AG09319 (cell line): ENCODE measurements around the gene SETD6.

Source experiments
- DNase-seq: peaks from one replicate; pipeline ENCODE4 v3.0.0-alpha.2; 2010; ENCODE audit warnings: low read depth; ENCODE audit errors: extremely low read depth
- CTCF ChIP-seq: IDR thresholded peaks from 2 replicates; pipeline ENCODE4 v1.5.1; 2011; ENCODE audit warnings: low read depth, mild to moderate bottlenecking, inconsistent platforms, low read length, moderate library complexity

The SETD6 gene

DNA sequence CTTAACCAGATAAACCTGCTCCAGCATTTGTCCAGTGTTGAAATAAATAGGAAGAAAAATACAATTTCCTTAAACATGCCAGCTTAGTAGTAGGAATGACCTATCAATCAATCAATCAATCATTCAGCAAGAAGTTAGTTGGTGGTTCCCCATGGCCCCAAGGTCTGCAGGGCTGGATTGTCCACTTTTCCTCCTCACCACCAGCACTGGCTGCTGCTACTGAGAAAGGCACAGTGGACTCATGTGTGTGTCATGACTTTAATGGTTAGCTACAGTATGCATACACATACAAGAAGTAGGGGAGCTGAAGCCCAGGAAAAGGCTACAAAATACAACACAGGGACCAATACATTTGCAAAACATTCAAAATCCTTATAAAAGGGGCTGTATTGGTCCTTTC, 4.4 kb downstream of the SETD6 start:
- DNase-seq, result no peak
- TF ChIP-seq CTCF, result no peak

DNA sequence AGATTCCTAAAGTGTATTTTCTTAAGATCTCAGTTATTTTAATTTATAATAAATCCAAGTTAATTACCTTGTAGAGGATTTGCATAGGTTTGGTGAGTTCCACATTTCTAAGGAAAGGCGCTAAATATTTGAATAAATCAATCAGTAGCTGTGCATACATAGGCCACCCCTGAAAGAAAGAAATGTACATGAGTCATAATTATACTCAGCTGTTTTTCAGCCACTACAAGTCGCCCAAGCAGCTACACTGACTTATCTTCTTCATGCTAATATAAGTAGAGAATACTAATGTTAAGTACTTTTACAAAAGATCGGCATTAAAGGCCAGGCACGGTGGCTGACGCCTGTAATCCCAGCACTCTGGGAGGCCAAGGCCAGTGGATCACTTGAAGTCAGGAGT, 14.9 kb downstream of the SETD6 start:
- no peak for DNase-seq
- TF ChIP-seq CTCF, result no peak

DNA sequence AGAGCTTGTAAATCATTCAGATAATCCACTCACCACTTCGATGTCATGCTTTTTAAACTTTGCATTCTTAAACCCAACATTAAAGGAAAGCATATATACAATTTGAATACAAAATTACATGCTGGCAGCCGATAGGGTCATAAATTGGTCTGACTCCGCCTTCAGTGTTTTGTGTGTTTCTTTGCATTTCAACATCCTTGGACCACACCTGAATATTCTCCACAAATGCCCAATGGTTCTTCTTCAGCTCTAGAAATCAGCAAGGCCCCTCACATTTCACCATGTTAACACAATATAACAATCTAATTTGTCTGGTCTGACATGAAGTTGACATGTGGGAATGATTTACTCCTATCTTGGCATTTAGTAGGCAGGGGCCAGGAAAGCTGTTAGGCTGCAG, 17.1 kb downstream of the SETD6 start:
- TF ChIP-seq CTCF, result no peak
- DNase-seq, result no peak

- TF ChIP-seq CTCF, result no peak
- no peak for DNase-seq
These were observed 18.6 kb downstream of the SETD6 start for GRCh38 chr16:58533751-58534470.

GRCh38 chr16:58535100-58535499, 19.8 kb downstream of the SETD6 start:
- TF ChIP-seq CTCF, result no peak
- no peak for DNase-seq

DNA sequence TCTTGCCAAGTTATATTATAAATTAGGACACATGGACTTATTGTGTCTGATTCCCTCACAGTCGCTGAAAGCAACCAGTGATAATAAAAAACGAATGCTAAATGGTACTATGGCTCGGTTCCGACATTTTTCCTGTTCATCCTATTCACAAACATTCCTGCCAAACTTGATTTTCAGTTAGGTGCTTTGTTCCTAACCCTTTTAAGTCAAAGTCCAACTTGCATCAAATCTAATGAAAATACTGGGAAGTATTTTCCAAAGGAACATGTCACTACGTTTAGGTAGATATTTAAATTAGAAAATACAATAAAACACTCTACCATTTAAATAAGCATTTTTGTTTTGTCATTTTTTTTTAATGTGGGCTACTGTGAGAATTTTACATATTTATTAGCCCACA, 21.0 kb downstream of the SETD6 start:
- no peak for TF ChIP-seq CTCF

DNA sequence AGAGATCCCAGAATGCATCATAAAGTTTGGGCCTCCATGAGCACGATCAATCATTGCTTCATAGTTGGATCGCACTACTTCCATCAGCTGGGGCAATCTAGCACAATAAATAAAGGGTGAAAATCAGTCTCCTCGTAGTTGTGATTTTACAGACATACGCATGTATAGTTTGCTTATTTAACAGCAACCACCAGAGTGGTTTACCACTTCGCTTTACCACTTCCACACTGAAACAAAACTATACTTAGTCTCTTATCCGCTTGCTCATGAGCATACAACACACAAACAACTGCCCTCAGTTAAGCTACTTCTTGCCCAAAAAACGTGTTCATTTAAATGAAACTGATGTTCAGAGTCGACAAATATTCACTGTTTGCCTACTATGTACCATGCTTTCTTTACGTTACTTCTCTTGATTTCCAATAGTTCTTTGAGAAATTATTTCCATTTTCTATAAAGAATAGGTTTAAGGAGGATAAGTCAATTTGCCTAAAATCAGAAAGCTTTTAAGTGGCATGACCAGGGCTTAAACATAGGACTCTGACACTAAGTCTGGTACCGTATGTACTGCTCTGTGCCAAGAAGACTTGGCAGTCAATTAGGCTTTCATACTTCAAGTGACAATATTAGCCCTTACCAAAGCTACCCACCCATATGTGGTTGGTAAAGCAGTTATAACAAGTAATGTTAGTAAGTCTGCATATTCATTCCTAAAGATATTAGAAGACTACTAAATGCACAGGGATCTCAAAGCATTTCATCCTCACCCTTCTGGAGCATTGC, 22.0 kb downstream of the SETD6 start:
- DNase-seq, result no peak
- no peak for TF ChIP-seq CTCF

More for the DNA sequence above, 21.0 kb downstream of the SETD6 start:
- no peak for DNase-seq
